Central memory CD4-positive, alpha-beta T cell (primary cell): ENCODE results near the gene HOOK2.
"Not testable (repeated sequence)": the region's sequence is repeated elsewhere in the genome, so short reads cannot be mapped to it uniquely, and the experiment has no call there.

Experiments used
- DNase-seq: peaks from one replicate; pipeline ENCODE4 v3.0.0; 2022

HOOK2 gene

GRCh38 chr19:12720296-12720695 is 55.1 kb downstream of the HOOK2 start:
- no peak for DNase-seq

DNA sequence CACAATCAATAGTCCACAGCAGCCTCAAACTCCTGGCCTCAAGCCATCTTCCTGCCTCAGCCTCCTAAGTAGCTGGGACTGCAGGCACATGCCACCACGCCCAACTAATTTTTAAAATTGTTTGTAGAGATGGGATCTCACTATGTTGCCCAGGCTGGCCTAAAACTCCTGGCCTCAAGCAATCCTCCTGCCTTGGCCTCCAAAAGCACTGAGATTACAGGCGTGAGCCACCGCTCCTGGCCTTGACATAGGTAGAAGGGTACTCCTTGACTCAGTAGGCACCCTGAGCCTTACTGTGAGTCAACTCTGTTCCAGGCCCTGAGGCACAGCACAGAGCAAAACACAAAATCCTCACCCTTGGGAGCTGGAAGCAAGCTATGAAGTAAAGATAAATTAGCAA is 59.4 kb downstream of the HOOK2 start:
- DNase-seq, result no peak

DNA sequence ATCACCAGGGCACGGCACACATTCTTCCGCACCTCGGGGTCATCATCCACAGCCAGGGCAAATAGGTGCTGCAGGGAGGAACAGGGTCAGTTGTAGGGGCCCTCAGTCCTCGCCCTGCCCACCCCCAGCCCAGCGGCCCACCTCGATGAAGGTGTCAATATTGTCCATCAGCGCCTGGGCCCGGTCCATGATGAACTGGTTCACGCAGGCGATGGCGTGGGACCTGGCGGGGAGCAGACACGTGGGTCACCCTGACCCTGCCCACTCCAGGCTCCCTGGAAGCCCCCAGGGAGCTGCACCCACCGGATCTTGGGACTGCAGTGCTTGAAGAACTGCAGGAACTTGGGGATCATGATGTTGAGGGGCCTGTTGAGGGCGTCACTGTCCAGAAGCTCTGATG is 60.2 kb downstream of the HOOK2 start:
- no peak for DNase-seq

DNA sequence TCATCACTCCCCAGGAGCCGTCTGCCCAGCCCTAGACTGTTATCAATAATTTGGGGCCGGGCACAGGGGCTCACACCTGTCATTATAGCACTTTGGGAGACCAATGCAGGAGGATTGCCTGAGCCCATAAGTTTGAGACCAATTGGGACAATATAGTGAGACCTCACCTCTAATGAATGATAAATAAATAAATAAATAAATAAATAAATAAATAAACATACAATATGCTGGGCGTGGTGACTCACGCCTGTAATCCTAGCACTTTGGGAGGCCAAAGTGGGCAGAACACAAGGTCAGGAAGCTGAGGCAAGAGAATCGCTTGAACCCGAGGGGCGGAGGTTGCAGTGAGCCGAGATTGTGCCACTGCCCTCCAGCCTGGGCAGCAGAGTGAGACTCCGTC is 62.0 kb downstream of the HOOK2 start:
- not testable (repeated sequence) for DNase-seq
